ENCODE data around the gene KLHL8. TPM values are rescaled to one million over a fixed set of nuclear protein-coding genes. Genes with fewer than 3 reads are reported as not detected.
"Not testable (repeated sequence)": the region's sequence is repeated elsewhere in the genome, so short reads cannot be mapped to it uniquely, and the experiment has no call there.

KLHL8 gene
- total RNA-seq, 1 donor from 2014 or later, result 7.6 TPM

DNA sequence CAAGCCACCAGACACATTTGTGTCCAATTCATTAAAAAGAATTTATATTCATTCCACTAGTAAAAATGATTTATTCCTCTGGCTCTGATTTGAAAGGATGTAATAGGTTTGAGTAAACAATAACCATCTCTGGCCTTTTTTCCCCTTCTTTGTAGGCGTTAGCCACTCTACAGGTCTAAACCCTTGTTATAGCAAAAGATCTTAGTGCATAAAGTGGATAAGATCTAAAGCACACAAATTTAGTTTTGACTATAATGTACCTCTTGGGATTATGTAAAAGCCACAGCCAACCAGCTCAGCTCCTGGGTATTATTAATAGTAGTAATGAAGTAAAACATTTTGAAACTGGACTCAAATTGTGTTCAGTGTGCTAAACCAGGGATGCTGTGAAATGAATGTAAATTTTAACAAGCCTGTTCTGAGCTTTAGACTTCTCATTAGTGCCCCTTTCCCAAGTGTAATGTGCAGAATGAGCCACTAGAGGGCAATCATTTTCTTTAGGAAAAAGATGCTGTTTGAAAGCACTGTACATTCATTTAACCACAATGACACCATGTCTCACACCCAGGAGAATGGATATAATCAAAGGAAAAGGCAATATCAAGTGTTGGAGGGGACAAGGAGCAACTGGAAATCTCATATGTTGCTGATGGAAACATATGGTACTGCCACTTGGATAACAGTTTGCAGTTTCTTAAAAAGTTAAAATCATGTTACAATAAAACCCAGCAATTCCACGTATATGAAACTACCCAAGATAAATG, 69.7 kb downstream of the KLHL8 start:
- peak; percentile 82 for TF ChIP-seq CTCF (IDR thresholded peaks at IDR 0.05; ENCODE audit: insufficient read depth, low read length, poor library complexity, severe bottlenecking)
- Histone ChIP-seq H3K27me3 (ENCODE audit: control insufficient read depth, insufficient read depth, low read length) (no peaks in the 10 kb centered on the region), H3K4me3 (ENCODE audit: low read depth, low read length) (no peak overlapping the region), H3K36me3 (ENCODE audit: control insufficient read depth, insufficient read depth, low read length) (no peaks in the 10 kb centered on the region)
- peak; percentile 49 for DNase-seq (ENCODE audit: low read depth)

DNA sequence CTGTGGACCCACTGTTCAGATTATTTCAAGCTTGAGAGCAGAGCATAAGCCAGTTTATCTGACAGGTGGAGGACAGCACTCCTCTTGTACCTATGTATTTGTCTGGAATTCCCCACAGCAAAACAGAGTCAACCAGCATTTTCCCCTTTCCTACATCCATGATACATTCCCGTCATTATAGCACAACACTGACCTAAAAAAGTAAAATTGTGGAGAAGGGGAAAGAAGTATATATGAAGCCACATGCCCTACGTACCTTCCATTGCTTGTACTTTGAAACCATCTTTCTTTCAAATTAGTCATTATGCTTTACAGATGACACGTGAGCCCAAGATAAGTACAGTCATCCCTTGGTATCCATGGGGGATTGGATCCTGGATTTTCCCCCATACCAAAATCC, 73.3 kb downstream of the KLHL8 start:
- no peak for TF ChIP-seq CTCF (IDR thresholded peaks at IDR 0.05; ENCODE audit: insufficient read depth, low read length, poor library complexity, severe bottlenecking)
- Histone ChIP-seq H3K4me3 (ENCODE audit: low read depth, low read length) (no peak overlapping the region), H3K36me3 (ENCODE audit: control insufficient read depth, insufficient read depth, low read length) (no peaks in the 10 kb centered on the region), H3K27me3 (ENCODE audit: control insufficient read depth, insufficient read depth, low read length) (no peaks in the 10 kb centered on the region)
- no peak for DNase-seq (ENCODE audit: low read depth)

GRCh38 chr4:87145934-87146333, 74.5 kb downstream of the KLHL8 start:
- H3K4me3 ChIP-seq (ENCODE audit: low read depth, low read length); H3K36me3 ChIP-seq (ENCODE audit: control insufficient read depth, insufficient read depth, low read length); H3K27me3 ChIP-seq (ENCODE audit: control insufficient read depth, insufficient read depth, low read length); DNase-seq (ENCODE audit: low read depth): not testable (repeated sequence)

DNA sequence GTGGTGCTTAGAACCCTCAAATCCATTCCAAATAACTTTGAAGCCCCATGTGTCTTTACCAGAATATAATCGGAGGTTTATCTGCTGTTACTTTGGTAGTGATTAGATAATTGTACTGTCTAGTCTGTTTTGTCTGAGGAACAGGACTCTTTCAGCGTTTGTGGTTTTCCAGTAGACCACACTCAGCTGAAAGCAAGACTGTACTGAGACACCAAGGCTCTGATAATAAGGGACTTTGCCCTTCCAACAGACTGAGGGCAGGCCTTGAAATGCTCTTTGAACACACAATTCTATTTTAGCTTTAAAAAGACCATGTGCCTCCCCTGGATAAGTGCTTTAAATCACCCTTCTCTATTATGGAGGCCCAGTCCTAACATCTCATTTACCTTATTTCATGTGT, 76.1 kb downstream of the KLHL8 start:
- no peak for DNase-seq (ENCODE audit: low read depth)
- no peaks in the 10 kb centered on the region for H3K36me3 ChIP-seq (ENCODE audit: control insufficient read depth, insufficient read depth, low read length)
- H3K4me3 ChIP-seq (ENCODE audit: low read depth, low read length), result no peak overlapping the region
- H3K27me3 ChIP-seq (ENCODE audit: control insufficient read depth, insufficient read depth, low read length), result no peaks in the 10 kb centered on the region
- TF ChIP-seq CTCF (IDR thresholded peaks at IDR 0.05; ENCODE audit: insufficient read depth, low read length, poor library complexity, severe bottlenecking), result no peak

DNA sequence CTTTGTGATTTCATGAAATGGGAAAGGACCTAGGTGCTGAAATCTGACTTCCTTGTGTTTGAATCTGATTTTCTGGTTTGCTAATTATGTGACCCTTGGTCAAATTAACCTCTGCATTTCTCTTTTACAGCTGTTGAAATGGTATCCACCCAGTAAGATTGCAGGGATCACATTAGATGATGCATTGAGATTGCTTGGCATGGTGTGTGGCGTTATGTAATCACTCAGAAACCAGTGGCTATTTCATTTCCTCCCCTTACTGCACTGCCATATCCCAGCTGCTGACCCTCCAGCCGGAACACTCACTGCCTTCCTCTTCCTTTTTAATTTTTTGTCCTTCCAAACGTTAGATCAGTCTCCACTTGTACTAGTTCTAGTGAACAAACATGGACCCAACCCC, 79.0 kb downstream of the KLHL8 start:
- Histone ChIP-seq H3K36me3 (ENCODE audit: control insufficient read depth, insufficient read depth, low read length) (no peaks in the 10 kb centered on the region), H3K4me3 (ENCODE audit: low read depth, low read length) (no peak overlapping the region), H3K27me3 (ENCODE audit: control insufficient read depth, insufficient read depth, low read length) (no peaks in the 10 kb centered on the region)
- DNase-seq (ENCODE audit: low read depth), result no peak
- TF ChIP-seq CTCF (IDR thresholded peaks at IDR 0.05; ENCODE audit: insufficient read depth, low read length, poor library complexity, severe bottlenecking), result no peak

DNA sequence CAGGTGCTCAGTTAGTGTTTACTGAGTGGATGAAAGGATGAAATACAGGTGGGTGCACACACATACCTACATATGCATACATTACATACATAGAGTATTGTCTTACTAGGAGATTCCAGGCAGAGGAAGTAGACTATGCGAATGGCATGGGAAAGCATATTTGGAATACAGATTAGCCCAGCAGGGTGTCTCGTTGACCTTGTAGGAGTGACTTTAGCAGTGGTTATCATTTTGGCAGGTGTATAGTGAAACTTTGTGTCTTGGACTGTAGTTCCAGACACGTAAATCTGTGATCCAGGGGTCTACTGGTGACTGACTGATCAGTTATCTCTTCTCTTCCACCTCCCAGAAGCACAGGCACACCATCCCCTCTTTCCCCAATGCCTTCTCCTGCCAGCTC, 86.3 kb downstream of the KLHL8 start:
- no peak for TF ChIP-seq CTCF (IDR thresholded peaks at IDR 0.05; ENCODE audit: insufficient read depth, low read length, poor library complexity, severe bottlenecking)
- no peaks in the 10 kb centered on the region for H3K27me3 ChIP-seq (ENCODE audit: control insufficient read depth, insufficient read depth, low read length)
- no peak for DNase-seq (ENCODE audit: low read depth)
- peaks cover 2% of the 10 kb centered on the region for H3K36me3 ChIP-seq (ENCODE audit: control insufficient read depth, insufficient read depth, low read length)
- H3K4me3 ChIP-seq (ENCODE audit: low read depth, low read length), result no peak overlapping the region
